Astrocyte of the spinal cord (primary cell): ENCODE results near the gene GRM7.
A peak's percentile ranks its signal among the peaks of the same experiment; 100 is the strongest.

Experiments used
- DNase-seq: peaks from one replicate; pipeline ENCODE4 v3.0.0; 2011; ENCODE audit warnings: low read depth, low spot score
- H3K4me3 ChIP-seq: 2 replicates; pipeline ENCODE4 v1.5.1; 2011; ENCODE audit warnings: low read depth, mild to moderate bottlenecking, low read length, moderate library complexity
- CTCF ChIP-seq: IDR thresholded peaks from 2 replicates; pipeline ENCODE4 v1.5.1; 2012; ENCODE audit warnings: low read depth, mild to moderate bottlenecking, low read length, inconsistent platforms
- in situ Hi-C: cut with HindIII; loops from 2 replicates; pipeline ENCODE4 v1.10.0; 2017; ENCODE audit warnings: low sequenced_read_pairs

GRM7 gene

GRCh38 chr3:7503431-7503830 is 642.5 kb downstream of the GRM7 start:
- TF ChIP-seq CTCF: no peak
- in situ Hi-C loops: no loop called here
- no peak overlapping the region for H3K4me3 ChIP-seq
- DNase-seq: no peak

- no peak overlapping the region for H3K4me3 ChIP-seq
- in situ Hi-C loops: no loop called here
- no peak for TF ChIP-seq CTCF
- DNase-seq: peak; percentile 97
Observed at GRCh38 chr3:7504886-7505775, 644.2 kb downstream of the GRM7 start.

GRCh38 chr3:7506606-7507180 is 645.8 kb downstream of the GRM7 start:
- no peak for DNase-seq
- no peak overlapping the region for H3K4me3 ChIP-seq
- in situ Hi-C loops: no loop called here
- TF ChIP-seq CTCF: no peak

GRCh38 chr3:7508821-7509220 is 647.9 kb downstream of the GRM7 start:
- peak; percentile 32 for DNase-seq
- in situ Hi-C loops: no loop called here
- TF ChIP-seq CTCF: no peak

GRCh38 chr3:7512048-7512447 is 651.1 kb downstream of the GRM7 start:
- H3K4me3 ChIP-seq: no peak overlapping the region
- in situ Hi-C loops: no loop called here
- DNase-seq: no peak
- no peak for TF ChIP-seq CTCF

More at GRCh38 chr3:7508821-7509220, 647.9 kb downstream of the GRM7 start:
- H3K4me3 ChIP-seq: no peak overlapping the region

GRCh38 chr3:7518026-7518425 is 657.1 kb downstream of the GRM7 start:
- in situ Hi-C loops: no loop called here
- TF ChIP-seq CTCF: no peak
- DNase-seq: no peak
- no peak overlapping the region for H3K4me3 ChIP-seq
